ENCODE measurements around the gene EFNA2. TPM values are rescaled to one million over a fixed set of nuclear protein-coding genes. Genes with fewer than 3 reads are reported as not detected.

The EFNA2 gene
- total RNA-seq, 4 donors from 2014 or later: not detected

Other genes starting within 250 kb of the EFNA2 start
- 10 to 100 TPM in 3 of 4 donors, 1 to 10 TPM in 1; 9.6 to 25.8 (median 13.7) TPM for gene ABCA7, start 245.8 kb upstream of the EFNA2 start, total RNA-seq
- 10 to 100 TPM; 28.4 to 66.9 (median 38.6) TPM for gene ARHGAP45, start 218.7 kb upstream of the EFNA2 start, total RNA-seq
- 100 to 1,000 TPM in 3 of 4 donors, 10 to 100 TPM in 1; 81.6 to 136 (median 121) TPM for gene POLR2E, start 190.5 kb upstream of the EFNA2 start, total RNA-seq
- gene GPX4, start 181.9 kb upstream of the EFNA2 start, total RNA-seq: 100 to 1,000 TPM; 337 to 518 (median 493) TPM
- 100 to 1,000 TPM in 1 of 4 donors, 10 to 100 TPM in 3; 26.6 to 105 (median 39.3) TPM for gene SBNO2, start 111.6 kb upstream of the EFNA2 start, total RNA-seq
- gene STK11, start 80.1 kb upstream of the EFNA2 start, total RNA-seq: 10 to 100 TPM; 52.5 to 91.2 (median 68.7) TPM
- gene CBARP, start 47.9 kb upstream of the EFNA2 start, total RNA-seq: 1 to 10 TPM in 2 of 4 donors, under 1 TPM in 2; 0.22 to 3.9 (median 1.4) TPM
- gene ATP5F1D, start 44.1 kb upstream of the EFNA2 start, total RNA-seq: 100 to 1,000 TPM in 3 of 4 donors, 10 to 100 TPM in 1; 67.5 to 140 (median 127) TPM
- 10 to 100 TPM; 17.4 to 51.9 (median 39.4) TPM for gene MIDN, start 37.3 kb upstream of the EFNA2 start, total RNA-seq
- gene CIRBP, start 16.5 kb upstream of the EFNA2 start, total RNA-seq: 100 to 1,000 TPM; 389 to 640 (median 576) TPM
- 10 to 100 TPM; 25.5 to 80.7 (median 52.0) TPM for gene FAM174C, start 10.3 kb upstream of the EFNA2 start, total RNA-seq
- gene NDUFS7, start 98.0 kb downstream of the EFNA2 start, total RNA-seq: 100 to 1,000 TPM; 146 to 162 (median 151) TPM
- gene GAMT, start 115.7 kb downstream of the EFNA2 start, total RNA-seq: 100 to 1,000 TPM in 2 of 4 donors, 10 to 100 TPM in 2; 43.8 to 120 (median 94.4) TPM
- gene DAZAP1, start 121.7 kb downstream of the EFNA2 start, total RNA-seq: 10 to 100 TPM; 34.3 to 68.4 (median 61.0) TPM
- 1,000 to 10,000 TPM; 4,239 to 4,988 (median 4,337) TPM for gene RPS15, start 152.5 kb downstream of the EFNA2 start, total RNA-seq
- 10 to 100 TPM in 1 of 4 donors, 1 to 10 TPM in 3; 1.7 to 10.2 (median 4.2) TPM for gene APC2, start 164.2 kb downstream of the EFNA2 start, total RNA-seq
- 10 to 100 TPM; 22.4 to 47.4 (median 33.8) TPM for gene C19orf25, start 193.3 kb downstream of the EFNA2 start, total RNA-seq
- gene PCSK4, start 204.5 kb downstream of the EFNA2 start, total RNA-seq: 1 to 10 TPM; 1.3 to 4.9 (median 2.2) TPM
- gene REEP6, start 205.3 kb downstream of the EFNA2 start, total RNA-seq: 1 to 10 TPM; 1.2 to 4.6 (median 2.9) TPM
- gene ADAMTSL5, start 227.1 kb downstream of the EFNA2 start, total RNA-seq: 10 to 100 TPM; 17.4 to 54.8 (median 42.6) TPM
- gene PLK5, start 238.2 kb downstream of the EFNA2 start, total RNA-seq: 1 to 10 TPM in 2 of 4 donors, under 1 TPM in 2; 0.21 to 6.3 (median 1.1) TPM